ENCODE results near the gene RABGAP1L. TPM values are rescaled to one million over a fixed set of nuclear protein-coding genes. Genes with fewer than 3 reads are reported as not detected.
A peak's percentile ranks its signal among the peaks of the same experiment; 100 is the strongest.

RABGAP1L gene
- total RNA-seq, 1 donor from 2014 or later = 48.5 TPM

DNA sequence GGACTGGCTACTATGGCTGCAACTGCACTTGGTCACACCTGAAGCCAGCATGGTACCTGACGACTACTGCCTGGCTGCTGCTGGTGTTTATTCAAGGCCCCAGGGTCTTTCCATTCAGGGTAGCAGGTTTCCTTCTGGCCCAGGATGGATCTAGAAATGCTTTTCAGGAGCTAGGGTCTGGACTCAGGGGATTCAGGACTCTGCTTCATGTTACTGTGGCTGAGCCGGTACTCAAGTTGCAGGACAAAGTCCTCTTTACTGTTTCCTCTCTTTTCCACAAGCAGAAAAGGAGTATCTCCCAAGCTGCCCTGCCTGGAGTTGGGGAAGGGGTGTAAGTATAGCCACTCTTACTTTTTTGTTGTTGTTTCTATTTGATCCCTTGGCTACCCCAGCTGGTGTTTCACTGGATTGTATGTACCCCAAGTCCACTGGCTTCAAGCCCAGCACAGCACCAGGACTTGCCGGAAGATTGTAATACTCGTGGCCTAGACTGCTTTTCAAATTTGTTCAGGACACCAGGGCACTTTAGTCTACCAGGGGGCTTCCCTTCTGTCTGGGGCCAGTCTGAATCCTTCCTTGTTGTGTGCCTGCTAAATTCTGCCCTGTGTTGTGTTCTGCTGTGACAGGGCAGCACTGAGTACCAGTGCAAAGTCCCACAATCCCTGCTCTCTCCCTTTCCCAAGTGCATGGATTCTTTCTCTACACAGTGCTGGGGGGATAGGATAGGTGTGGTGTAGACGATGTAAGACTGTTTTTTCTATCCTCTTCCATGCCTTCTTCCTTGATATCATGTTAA, 536.9 kb downstream of the RABGAP1L start:
- no peak overlapping the region for H3K4me3 Mint-ChIP-seq
- H3K36me3 Mint-ChIP-seq = peaks cover 2% of the 10 kb centered on the region
- peaks cover 11% of the 10 kb centered on the region for H3K4me1 Mint-ChIP-seq
- TF ChIP-seq, protein P1, sequence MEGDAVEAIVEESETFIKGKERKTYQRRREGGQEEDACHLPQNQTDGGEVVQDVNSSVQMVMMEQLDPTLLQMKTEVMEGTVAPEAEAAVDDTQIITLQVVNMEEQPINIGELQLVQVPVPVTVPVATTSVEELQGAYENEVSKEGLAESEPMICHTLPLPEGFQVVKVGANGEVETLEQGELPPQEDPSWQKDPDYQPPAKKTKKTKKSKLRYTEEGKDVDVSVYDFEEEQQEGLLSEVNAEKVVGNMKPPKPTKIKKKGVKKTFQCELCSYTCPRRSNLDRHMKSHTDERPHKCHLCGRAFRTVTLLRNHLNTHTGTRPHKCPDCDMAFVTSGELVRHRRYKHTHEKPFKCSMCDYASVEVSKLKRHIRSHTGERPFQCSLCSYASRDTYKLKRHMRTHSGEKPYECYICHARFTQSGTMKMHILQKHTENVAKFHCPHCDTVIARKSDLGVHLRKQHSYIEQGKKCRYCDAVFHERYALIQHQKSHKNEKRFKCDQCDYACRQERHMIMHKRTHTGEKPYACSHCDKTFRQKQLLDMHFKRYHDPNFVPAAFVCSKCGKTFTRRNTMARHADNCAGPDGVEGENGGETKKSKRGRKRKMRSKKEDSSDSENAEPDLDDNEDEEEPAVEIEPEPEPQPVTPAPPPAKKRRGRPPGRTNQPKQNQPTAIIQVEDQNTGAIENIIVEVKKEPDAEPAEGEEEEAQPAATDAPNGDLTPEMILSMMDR (IDR thresholded peaks at IDR 0.05; ENCODE audit: unreplicated experiment) = no peak
- no peak overlapping the region for H3K27ac Mint-ChIP-seq
- H3K27me3 Mint-ChIP-seq (ENCODE audit: low read depth) = no peaks in the 10 kb centered on the region
- H3K9me3 Mint-ChIP-seq = peaks cover 5% of the 10 kb centered on the region
- DNase-seq (ENCODE audit: low spot score in 2 of 2, unreplicated experiment in 2 of 2) = no peak

DNA sequence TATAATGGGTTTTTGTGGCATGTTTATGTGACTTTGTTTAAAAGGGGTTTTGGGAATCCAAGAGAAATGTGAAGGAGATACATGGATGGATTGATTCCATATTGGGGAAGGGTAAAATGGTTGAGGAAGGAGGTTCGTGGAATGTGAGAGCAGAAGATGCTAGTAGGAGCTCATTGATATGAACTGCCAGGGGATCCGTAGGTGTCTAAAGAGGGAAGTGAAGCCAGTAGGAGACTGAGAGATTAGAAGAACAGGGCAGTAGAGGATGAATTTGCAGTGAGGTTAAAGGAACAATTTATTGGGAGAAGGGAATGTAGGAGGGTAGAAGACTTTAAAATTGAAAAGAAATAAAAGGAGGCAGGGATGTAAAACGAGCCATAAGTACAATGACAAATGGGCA, 541.0 kb downstream of the RABGAP1L start:
- no peak overlapping the region for H3K4me3 Mint-ChIP-seq
- H3K36me3 Mint-ChIP-seq = no peaks in the 10 kb centered on the region
- no peaks in the 10 kb centered on the region for H3K4me1 Mint-ChIP-seq
- H3K27ac Mint-ChIP-seq = peak overlapping the region; percentile 2
- peaks cover under 1% of the 10 kb centered on the region for H3K9me3 Mint-ChIP-seq
- TF ChIP-seq, protein P1 (IDR thresholded peaks at IDR 0.05; ENCODE audit: unreplicated experiment) = no peak
- H3K27me3 Mint-ChIP-seq (ENCODE audit: low read depth) = no peaks in the 10 kb centered on the region
- no peak for DNase-seq (ENCODE audit: low spot score in 2 of 2, unreplicated experiment in 2 of 2)

DNA sequence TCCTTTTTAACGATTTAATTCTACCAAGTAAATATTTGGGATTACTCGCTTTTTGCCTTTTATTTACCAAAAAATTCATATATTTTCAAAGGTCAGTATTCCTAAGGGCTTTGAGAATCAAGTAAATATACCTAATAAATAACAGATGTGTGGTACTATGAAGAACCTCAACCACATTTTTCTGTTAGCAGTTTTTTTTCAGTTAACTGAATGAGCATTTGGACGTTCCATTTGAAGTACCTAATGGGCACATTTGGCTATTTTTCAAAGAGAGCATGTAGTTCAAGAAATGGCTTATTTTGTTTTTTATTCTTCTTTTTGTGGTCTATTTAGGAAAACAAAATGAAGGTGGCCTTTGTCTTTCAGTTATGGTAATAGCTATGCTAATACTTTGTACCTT, 541.5 kb downstream of the RABGAP1L start:
- Mint-ChIP-seq H3K4me3 (no peak overlapping the region), H3K27me3 (ENCODE audit: low read depth) (no peaks in the 10 kb centered on the region), H3K9me3 (no peaks in the 10 kb centered on the region), H3K4me1 (no peaks in the 10 kb centered on the region), H3K27ac (no peak overlapping the region), H3K36me3 (no peaks in the 10 kb centered on the region)
- DNase-seq (ENCODE audit: low spot score in 2 of 2, unreplicated experiment in 2 of 2) = no peak
- TF ChIP-seq, protein P1 (IDR thresholded peaks at IDR 0.05; ENCODE audit: unreplicated experiment) = no peak

DNA sequence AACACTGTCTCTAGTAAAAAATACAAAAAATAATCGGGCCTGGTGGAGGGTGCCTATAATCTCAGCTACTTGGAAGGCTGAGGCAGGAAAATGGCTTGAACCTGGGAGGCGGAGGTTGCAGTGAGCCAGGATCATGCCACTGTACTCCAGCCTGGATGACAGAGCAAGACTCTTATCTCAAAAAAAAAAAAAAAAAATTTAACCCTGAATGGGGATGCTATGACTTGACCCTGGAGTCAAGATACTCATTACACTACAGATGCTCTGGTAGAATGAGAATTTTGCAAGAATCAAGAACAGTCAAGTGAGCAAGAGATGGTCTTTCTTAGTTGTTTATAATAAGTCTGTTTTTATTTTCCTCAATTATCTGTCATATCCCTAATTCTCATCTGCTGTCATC, 542.2 kb downstream of the RABGAP1L start:
- Mint-ChIP-seq H3K27me3 (ENCODE audit: low read depth) (no peaks in the 10 kb centered on the region), H3K4me1 (no peaks in the 10 kb centered on the region), H3K4me3 (no peak overlapping the region), H3K9me3 (no peaks in the 10 kb centered on the region), H3K36me3 (no peaks in the 10 kb centered on the region), H3K27ac (no peak overlapping the region)
- DNase-seq (ENCODE audit: low spot score in 2 of 2, unreplicated experiment in 2 of 2) = no peak
- TF ChIP-seq, protein P1 (IDR thresholded peaks at IDR 0.05; ENCODE audit: unreplicated experiment) = no peak

DNA sequence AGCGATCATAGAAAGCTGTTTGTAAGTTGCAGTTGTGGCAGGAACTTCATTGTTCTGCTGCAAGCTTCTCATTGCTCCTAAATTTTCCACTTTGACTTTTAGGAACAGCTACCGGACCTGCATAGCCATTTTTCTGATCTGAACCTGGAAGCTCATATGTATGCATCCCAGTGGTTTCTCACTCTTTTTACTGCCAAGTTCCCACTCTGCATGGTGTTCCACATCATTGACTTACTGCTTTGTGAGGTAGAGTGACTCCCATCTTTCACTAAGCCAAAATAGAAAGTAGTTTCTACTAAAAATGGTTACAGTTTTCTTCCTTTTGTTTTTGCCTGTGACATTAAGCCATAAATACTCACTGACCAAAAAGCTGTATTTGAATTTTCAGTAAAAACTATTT, 542.7 kb downstream of the RABGAP1L start:
- no peaks in the 10 kb centered on the region for H3K27me3 Mint-ChIP-seq (ENCODE audit: low read depth)
- H3K4me1 Mint-ChIP-seq = no peaks in the 10 kb centered on the region
- TF ChIP-seq, protein P1 (IDR thresholded peaks at IDR 0.05; ENCODE audit: unreplicated experiment) = no peak
- no peaks in the 10 kb centered on the region for H3K9me3 Mint-ChIP-seq
- DNase-seq (ENCODE audit: low spot score in 2 of 2, unreplicated experiment in 2 of 2) = no peak
- H3K4me3 Mint-ChIP-seq = no peak overlapping the region
- no peaks in the 10 kb centered on the region for H3K36me3 Mint-ChIP-seq
- H3K27ac Mint-ChIP-seq = no peak overlapping the region
